ENCODE data around the gene NCAPG2. TPM values are rescaled to one million over a fixed set of nuclear protein-coding genes. Genes with fewer than 3 reads are reported as not detected.
A peak's percentile ranks its signal among the peaks of the same experiment; 100 is the strongest.

NCAPG2 gene
- total and polyA plus RNA-seq, 2 of the 13 experiments (the other 11 are each of a cell fraction or from before 2014, with no cell fraction given): 15.1 to 30.7 TPM

- TF ChIP-seq, protein P1, sequence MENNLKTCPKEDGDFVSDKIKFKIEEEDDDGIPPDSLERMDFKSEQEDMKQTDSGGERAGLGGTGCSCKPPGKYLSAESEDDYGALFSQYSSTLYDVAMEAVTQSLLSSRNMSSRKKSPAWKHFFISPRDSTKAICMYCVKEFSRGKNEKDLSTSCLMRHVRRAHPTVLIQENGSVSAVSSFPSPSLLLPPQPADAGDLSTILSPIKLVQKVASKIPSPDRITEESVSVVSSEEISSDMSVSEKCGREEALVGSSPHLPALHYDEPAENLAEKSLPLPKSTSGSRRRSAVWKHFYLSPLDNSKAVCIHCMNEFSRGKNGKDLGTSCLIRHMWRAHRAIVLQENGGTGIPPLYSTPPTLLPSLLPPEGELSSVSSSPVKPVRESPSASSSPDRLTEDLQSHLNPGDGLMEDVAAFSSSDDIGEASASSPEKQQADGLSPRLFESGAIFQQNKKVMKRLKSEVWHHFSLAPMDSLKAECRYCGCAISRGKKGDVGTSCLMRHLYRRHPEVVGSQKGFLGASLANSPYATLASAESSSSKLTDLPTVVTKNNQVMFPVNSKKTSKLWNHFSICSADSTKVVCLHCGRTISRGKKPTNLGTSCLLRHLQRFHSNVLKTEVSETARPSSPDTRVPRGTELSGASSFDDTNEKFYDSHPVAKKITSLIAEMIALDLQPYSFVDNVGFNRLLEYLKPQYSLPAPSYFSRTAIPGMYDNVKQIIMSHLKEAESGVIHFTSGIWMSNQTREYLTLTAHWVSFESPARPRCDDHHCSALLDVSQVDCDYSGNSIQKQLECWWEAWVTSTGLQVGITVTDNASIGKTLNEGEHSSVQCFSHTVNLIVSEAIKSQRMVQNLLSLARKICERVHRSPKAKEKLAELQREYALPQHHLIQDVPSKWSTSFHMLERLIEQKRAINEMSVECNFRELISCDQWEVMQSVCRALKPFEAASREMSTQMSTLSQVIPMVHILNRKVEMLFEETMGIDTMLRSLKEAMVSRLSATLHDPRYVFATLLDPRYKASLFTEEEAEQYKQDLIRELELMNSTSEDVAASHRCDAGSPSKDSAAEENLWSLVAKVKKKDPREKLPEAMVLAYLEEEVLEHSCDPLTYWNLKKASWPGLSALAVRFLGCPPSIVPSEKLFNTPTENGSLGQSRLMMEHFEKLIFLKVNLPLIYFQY (CRISPR knock-in tag; IDR thresholded peaks at IDR 0.05; ENCODE audit: borderline replicate concordance): no peak
- no peak for TF ChIP-seq NFIC (IDR thresholded peaks at IDR 0.05; ENCODE audit: low read length)
Measured at GRCh38 chr7:158729646-158730382, 25.2 kb upstream of the NCAPG2 start (continued).

DNA sequence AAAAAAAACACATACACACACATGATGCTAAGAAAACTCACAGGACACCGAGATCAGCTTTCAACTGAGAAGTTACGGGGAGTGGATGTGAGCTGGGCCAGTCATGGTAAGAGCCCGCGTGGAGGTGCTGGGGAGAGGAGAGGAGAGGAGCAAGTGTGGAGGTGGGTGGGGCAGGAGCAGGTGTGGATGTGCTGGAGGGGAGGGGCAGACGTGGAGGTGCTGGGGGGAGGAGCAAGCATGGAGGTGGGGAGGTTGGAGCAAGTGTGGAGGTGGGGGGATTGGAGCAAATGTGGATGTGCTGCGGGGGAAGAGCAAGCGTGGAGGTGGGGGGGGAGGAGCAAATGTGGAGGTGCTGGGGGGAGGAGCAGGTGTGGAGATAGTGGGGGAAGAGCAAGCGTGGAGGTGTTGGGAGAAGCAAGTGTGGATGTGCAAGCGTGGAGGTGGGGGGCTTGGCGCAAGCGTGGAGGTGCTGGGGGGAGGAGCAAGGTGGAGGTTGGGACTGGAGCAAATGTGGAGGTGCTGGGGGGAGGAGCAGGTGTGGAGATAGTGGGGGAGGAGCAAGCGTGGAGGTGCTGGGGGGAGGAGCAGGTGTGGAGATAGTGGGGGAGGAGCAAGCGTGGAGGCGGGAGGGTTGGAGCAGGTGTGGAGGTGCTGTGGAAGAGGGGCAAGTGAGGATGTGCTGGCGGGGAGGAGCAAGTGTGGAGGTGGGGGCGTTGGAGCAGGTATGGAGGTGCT is 24.5 kb upstream of the NCAPG2 start:
- CTCF ChIA-PET (ENCODE audit: low intra/inter-chr PET ratio, low total read pairs): no interaction called here

More for the DNA sequence above, 24.5 kb upstream of the NCAPG2 start:
- H3K79me2 ChIP-seq (ENCODE audit: insufficient read depth, low read length): no peaks in the 10 kb centered on the region
- DNase-seq (ENCODE audit: low spot score): no peak
- no peaks in the 10 kb centered on the region for H3K4me1 ChIP-seq (ENCODE audit: insufficient read depth, low read length)
- no peaks in the 10 kb centered on the region; a peak in 2 of 5 replicates for H3K27me3 ChIP-seq (ENCODE audit: control insufficient read depth in 1 of 2, insufficient read depth in 2 of 2, low read length in 2 of 2)
- H3K4me2 ChIP-seq (ENCODE audit: low read depth, low read length): no peak overlapping the region
- ATAC-seq: no peak
- no peaks in the 10 kb centered on the region for H4K20me1 ChIP-seq (ENCODE audit: insufficient read depth, low read length)
- 95% methylated on average over 16 of the region's 16 CpGs for WGBS (ENCODE audit: low lambda C conversion rate)
- intact Hi-C loops (cut with micrococcal nuclease; ENCODE audit: unreplicated experiment): no loop called here
- no peak for FAIRE-seq
- POLR2A ChIA-PET: interaction anchor here (1.1 kb wide), 1 partner anchor 22 kb away, joined by 3 read pairs; no protein-coding TSS in a partner anchor
- H3K36me3 ChIP-seq (replicated peaks in 1 of 2; ENCODE audit: control insufficient read depth in 1 of 2, insufficient read depth in 2 of 2, low read length in 2 of 2): peaks cover under 1 to 4% of the 10 kb centered on the region in 2 experiments; a peak in 3 of 5 replicates
- H3K27ac ChIP-seq (ENCODE audit: extremely low read length, insufficient read depth, low read length): no peak overlapping the region
- TF ChIP-seq AFF4 (CRISPR knock-in tag; IDR thresholded peaks at IDR 0.05) (no peak), AGO2 (optimal IDR thresholded peaks at IDR 0.05; ENCODE audit: low read depth, low read length) (peak; percentile 53), MTF2 (CRISPR knock-in tag; IDR thresholded peaks at IDR 0.05; ENCODE audit: borderline replicate concordance) (no peak)
- H3K4me3 ChIP-seq (replicated peaks in 1 of 3; ENCODE audit: insufficient read depth in 1 of 3, low read depth in 2 of 3, low read length in 3 of 3): no peak overlapping the region
- no TSS peak for BruUV-seq (replicated peaks)
- H2AFZ ChIP-seq (ENCODE audit: low read length): no peak overlapping the region
- no peaks in the 10 kb centered on the region for H3K9me3 ChIP-seq (ENCODE audit: low read length)
- in situ Hi-C loops (cut with HindIII; ENCODE audit: extremely low pct_ligation_motif_present, low pct_unique_long_range_greater_than_20kb): no loop called here
- no peak overlapping the region for H3K9ac ChIP-seq (ENCODE audit: insufficient read depth, low read depth, low read length)

Measured in HepG2 (cell line).